ENCODE results near the gene LCMT1.
A peak's percentile ranks its signal among the peaks of the same experiment; 100 is the strongest.
"Not testable (repeated sequence)": the region's sequence is repeated elsewhere in the genome, so short reads cannot be mapped to it uniquely, and the experiment has no call there.

Gene LCMT1

DNA sequence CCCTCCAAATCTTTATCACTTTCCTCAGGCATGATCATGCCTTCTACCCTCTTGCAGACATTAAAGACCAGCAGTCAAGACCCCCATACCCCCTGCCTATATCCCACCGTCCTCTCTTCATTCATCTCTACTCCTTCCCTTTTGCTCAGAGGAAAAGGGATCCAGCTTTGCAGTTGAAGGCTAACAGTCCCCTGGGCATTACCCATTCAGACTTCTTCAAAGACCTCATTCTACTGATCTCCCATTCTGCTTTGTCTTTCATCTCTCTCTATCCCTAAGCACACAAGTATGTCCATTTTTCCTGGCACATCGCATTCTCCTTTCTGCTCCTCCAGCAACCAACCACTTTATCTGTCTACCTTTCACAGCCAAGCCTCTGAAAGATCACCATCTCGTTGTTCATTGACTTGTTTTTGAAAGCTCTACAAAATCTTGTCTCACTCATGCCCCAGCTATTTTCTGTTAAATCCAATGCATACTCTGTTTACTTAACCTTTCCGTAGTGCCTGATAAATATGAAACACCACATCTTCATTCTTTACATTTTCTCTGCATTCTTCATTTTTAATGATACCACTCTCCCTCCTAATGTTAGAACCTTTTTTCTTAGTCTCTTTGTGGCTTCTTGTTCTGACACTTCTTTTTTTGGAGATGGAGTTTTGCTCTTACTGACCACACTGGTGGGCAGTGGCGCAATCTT, 14.1 kb upstream of the LCMT1 start:
- DNase-seq = no peak

DNA sequence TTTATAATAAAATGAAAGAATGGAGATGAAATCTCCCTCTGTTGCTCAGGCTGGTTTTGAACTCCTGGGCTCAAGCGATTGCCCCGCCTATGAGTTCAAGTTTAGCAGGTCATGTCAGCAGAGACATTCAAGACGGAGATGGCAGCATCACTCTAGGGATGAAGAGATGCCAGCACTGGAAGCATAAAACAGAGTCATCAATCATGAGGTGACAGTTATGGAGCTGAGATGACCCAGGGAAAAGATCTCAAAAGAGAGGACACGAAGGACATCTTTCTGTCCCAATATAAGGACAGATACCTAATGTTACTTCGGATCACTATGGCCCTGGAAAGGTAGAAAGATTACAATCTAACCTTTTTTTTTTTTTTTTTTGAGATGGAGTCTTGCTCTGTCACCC, 11.0 kb upstream of the LCMT1 start:
- no peak for DNase-seq

DNA sequence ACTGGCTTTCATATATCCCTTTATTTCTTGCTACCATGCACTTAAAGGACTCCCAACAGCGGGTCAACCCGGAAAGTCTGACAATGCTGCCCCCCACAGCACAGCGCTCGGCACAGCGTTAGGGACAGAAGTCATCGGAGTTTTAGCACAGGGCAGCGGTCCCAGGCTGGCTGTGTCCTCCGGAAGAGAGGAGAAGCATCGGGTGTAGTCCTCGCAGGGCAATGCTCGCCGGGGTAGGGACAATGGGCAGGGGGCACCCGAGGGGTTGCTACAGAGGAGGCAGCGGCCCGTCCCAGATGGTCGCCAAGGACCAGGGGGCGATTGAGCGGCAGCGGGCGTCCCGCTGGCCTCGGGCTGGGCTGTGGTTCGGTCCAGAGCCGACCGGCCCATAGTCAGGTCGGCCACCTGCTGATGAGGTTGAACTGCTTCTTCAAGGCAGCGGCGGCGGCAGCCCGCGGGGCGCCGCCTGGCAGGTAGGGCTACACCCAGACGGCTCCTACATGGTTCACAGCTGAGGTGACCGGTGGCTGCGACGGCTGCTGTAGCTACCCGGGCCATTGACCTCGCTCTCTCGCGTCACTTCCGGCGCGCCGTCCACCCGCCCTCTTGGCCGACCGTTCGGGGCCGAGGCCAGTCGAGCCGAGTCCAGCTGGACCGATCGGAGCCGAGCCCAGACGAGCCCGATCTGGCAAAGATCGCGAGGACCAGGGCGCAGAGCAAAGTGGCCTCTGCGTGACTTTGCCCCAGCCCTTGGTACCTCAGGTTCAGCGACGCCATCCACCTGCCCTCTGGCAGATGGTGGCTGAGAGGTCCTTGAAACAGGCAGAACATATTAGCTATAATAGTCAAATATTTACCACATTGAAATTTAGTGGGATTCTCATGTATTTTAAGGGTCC, 4.7 kb upstream of the LCMT1 start:
- DNase-seq = no peak

DNA sequence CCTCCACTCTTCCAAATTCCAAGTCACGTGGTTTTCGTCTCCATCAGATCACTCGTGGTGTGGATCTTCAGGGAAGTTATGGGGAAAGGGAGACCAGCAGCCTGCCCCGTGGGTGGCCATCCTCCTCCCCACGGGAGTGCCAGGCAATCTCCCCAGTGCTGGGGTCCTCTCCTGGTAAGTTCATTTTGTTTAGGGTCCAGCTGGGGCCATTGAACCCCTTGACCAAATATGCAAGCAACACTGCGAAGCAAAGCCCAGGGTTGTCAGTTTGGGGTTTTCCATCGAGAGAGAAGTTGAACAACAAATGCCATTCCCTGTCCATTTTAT, 4.1 kb upstream of the LCMT1 start:
- no peak for DNase-seq

GRCh38 chr16:25108054-25108453, 3.5 kb upstream of the LCMT1 start:
- DNase-seq = no peak

DNA sequence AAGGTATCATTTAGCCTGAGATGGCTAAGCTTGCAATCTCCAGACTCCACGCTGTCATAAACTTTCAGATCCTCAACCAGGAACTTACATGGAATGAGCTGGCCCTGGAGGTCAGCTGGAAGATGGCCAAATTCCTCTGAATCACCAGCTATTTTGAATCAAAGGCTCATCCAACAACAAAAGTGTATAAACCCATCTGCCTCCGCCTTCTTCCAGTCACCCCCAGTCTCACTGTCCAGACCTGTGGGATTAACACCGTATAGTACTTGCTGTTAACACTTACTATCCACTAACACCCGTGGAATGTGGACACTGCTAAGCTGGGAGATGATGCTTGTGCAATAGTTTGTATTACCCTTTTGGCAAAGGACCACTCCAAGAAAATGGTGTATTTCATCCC, 1.9 kb upstream of the LCMT1 start:
- no peak for DNase-seq

- DNase-seq = no peak
These were observed 1.1 kb upstream of the LCMT1 start for GRCh38 chr16:25110387-25110947.

DNA sequence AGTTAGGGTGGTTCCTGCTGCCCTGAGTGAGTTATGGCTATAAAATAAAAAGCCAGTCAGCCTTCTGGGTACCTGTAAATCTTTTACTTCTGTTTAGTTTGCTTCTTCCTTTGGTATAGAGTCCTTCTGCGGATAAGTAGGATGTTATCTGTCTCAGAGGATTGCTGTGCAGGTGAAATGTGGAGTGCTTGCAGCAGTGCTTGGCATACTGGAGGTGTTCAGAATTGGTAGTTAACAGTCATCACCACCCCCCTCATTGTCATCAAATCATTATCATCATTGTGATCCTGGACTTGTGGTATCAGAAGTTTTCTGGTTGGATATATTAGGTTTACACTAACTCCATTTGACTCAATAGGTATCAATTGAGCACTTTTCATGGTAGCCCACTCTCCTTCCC, 2.6 kb downstream of the LCMT1 start:
- no peak for DNase-seq

- no peak for DNase-seq
These were observed 7.5 kb downstream of the LCMT1 start for GRCh38 chr16:25118851-25119578.

DNA sequence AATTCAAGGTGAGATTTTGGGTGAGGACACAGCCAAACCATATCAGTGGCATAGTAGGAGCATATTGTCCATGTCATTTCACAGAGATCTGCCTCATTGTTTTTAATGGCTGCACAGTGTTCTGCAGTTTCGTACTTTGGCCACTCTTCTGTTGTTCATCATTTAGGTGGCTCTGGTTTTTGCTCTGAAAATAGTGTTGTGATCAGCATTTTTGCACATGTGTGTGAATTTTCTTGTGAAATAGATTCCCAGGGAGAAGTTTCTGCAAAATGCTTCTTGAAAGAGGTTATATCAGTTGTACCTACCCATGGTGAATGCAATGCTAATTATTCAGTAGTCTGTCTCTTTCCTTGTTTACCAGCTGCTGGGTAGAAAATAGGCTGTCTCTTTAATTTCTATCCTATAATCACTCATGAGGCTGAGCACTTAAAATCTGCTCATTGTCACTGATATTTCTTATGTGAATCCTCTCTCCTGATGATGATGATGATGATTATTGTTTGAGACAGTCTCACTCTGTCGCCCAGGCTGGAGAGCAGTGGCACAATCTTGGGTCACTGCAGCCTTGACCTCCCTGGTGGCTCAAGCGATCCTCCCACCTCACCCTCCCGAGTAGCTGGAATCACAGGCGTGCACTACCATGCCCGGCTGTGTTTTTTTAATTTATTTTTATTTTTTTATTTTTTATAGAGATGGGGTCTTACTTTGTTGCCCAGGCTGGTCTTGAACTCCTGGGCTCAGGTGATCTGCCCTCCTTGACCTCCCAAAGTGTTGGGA, 10.5 kb downstream of the LCMT1 start:
- DNase-seq = no peak

- DNase-seq = no peak
These were observed 13.0 kb downstream of the LCMT1 start for GRCh38 chr16:25124503-25124902.

DNA sequence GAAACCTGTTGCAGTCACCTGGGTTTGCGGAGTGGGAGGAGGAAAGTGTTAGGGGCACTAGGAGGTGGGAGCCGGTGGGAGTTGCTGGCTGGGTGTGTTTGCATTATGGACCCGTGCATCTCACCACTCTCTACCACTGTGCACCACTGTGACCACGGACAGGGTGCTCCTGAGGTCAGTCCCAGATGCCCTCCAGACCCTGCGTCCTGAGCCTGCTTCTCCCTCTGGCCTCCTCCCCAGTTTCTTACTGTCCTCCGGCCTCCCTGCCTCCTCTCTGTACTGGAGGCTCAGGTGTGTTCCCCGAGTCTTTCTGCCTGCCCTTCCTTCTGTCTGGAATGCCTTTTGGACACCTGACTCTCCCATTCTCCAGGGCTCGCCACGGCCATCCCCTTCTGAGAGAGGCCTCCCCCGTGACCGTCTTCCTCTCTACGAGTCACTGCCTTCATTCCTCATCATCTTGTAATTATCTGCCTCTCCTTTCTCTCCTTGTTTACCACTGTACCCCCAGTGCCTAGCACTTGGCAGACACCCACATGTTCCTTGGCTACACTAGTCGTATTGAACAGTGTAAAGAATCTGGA, 14.6 kb downstream of the LCMT1 start:
- DNase-seq = not testable (repeated sequence)

DNA sequence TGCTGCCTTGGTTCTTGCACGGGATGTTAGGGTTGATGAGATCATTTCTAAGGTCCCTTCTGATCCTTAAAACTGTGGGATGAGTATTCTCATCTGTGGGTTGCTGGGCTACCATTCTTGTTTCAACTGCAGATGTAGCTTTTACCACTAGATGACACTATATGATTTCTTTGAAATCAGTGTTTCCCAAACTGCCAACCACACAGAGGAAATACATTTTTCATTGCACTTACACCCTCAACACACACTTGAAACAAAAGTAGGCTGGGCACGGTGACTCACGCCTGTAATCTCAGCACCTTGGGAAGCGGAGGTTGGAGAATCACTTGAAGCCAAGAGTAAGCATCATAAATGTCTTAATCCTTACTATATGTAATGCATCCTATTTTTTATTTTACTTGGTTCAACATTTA, 15.3 kb downstream of the LCMT1 start:
- peak; percentile 19 for DNase-seq

DNA sequence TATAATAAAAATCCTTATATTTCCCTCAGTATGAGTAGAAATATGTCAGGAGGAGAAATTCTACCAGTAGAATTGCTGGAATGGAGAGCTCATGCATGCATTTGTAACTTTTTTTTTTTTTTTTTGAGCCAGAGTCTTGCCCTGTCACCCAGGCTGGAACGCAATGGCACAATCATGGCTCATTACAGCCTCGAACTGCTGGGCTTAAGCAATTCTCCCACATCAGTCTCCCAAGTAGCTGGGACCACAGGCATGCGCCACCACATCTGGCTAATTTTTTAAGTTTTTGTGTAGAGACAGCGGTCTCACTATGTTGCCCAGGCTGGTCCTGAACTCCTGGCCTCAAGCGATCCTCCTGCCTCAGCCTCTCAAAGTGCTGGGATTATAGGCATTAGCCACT, 21.2 kb downstream of the LCMT1 start:
- DNase-seq = not testable (repeated sequence)

GRCh38 chr16:25134166-25134700, 22.7 kb downstream of the LCMT1 start:
- peak; percentile 63 for DNase-seq

DNA sequence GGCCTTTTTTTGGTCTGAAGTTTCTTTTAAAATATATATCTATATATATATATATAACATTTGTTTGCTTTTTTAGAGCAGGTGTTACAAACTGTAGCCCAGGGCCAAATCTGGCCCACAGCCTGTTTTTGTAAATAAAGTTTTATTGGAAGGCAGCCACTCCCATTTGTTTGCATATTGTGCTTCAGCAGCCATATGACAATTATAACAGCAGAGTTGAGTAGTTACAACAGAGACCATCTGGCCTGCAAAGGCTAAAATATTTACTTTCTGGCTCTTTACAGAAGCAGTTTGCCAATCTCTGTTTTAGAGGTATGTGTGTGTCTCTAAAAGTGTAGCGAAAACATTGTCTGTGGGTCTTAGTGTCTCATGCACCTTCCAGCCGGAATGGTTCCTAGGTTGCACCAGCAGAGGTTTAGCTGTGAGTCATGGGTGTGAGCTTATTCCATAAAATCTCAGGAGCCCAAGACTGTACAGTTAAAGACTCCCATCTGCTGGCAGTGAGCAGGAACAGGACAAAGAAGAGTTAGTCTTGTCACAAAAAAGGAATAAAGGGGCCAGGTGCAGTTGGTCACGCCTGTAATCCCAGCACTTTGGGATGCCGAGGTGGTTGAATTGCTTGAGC, 23.8 kb downstream of the LCMT1 start:
- no peak for DNase-seq

DNA sequence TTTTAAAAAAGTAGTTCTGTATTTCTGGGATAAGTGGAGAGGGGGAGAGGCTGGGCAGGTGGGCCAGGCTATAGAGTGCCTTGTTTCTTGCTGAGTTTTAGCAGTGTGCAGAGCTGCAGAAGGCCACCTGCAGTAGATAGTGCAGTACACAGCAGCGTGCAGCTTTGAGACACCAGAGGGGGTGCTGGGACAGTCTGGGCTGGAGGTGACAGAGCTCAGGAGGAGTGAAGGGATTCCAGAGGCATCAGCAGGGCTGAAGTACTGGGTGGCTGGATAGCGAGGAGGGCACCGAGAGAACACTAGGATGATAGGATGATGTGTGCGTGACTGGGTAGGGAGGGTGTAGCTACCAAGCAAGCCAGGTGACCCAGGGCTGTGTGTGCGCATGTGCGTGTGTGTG, 26.6 kb downstream of the LCMT1 start:
- DNase-seq = no peak

DNA sequence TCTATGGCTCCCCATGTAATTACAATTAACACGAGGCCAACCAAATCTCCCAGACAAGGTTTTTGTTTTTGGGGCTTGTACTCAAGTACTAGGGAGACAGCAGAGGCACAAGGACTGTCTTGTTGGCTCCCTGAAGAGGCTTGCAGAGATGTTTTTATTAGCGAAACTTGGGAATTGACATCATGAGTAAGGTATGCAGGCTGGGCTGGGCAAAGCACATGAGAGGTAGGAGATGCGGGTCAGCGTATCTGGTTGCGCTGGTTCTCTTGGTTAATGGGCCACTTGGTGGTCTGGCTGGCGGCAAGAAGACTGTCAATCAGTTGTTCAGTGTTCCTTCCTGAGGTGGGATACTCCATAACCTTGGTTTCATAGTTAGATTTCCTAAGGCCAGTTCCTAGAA, 28.9 kb downstream of the LCMT1 start:
- DNase-seq = no peak

DNA sequence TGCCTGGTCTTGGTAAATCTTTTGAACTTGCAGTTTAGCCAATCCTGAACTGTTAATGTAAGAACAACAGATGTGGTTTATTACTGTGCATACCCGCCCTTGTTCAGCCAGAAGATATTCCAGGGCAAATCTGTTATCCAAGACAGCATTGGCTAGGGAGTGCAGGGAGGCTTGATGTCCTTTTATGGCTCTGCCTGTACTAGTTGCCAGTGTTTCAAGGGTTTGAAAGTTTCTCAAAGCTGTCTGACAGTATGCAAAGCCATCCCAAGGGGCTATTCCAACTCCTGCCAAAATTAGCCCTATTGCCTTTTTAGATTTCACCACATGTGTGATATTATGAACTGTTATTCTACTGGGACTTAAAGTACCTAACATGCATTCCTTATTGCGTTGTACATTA, 30.1 kb downstream of the LCMT1 start:
- no peak for DNase-seq

GRCh38 chr16:25143928-25144327, 32.4 kb downstream of the LCMT1 start:
- no peak for DNase-seq

GRCh38 chr16:25148568-25149215, 37.1 kb downstream of the LCMT1 start:
- DNase-seq = no peak

Data from GF-D8 (cell line).